GM06990 (cell line): ENCODE results near the gene LZTR1.

Experiments used
- DNase-seq: peaks from one replicate; pipeline ENCODE4 v3.0.0-alpha.2; 2011; ENCODE audit not compliant: insufficient read length; ENCODE audit errors: extremely low read depth
- H3K27me3 ChIP-seq: replicated peaks from 2 replicates; pipeline ENCODE4 v1.6.0; 2011; ENCODE audit warnings: low read length; ENCODE audit not compliant: control insufficient read depth, insufficient read depth
- H3K36me3 ChIP-seq: 2 replicates; pipeline ENCODE4 v1.5.1; 2011; ENCODE audit warnings: low read length; ENCODE audit not compliant: control insufficient read depth, insufficient read depth
- H3K4me3 ChIP-seq: replicated peaks from 2 replicates; pipeline ENCODE4 v1.5.1; 2011; ENCODE audit warnings: low read depth, mild to moderate bottlenecking, control low read depth, low read length
- TF ChIP-seq, protein P1 (sequence below): IDR thresholded peaks from 2 replicates; pipeline ENCODE4 v1.5.1; 2011; ENCODE audit warnings: low read length, control low read depth, mild to moderate bottlenecking, inconsistent platforms; ENCODE audit not compliant: insufficient read depth, poor library complexity, severe bottlenecking

The LZTR1 gene

DNA sequence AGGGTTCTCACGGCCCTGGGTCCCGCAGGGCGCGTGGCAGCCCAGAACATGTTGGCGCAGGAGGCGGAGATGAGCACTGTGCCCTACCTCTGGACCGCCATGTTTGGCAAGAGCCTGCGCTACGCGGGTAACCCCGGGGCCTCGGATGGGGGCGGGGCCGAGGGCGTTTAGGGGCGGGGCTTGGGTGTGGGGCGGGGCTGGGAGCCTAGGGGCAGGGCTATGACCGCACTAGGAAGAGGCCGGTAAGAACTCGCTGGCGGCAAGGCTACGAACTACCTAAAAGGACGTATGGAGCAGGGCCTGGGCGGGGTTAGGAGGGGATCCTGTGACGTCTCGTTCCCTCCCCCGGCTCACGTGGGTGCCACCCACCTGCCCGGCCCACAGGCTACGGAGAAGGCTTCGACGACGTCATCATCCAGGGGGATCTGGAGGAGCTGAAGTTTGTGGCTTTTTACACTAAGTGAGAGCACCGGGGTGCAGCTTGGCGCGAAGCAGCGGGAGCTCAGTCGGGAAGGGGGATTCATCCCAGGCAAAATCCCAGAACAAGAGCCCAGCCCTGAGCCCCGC is 2.8 kb upstream of the LZTR1 start:
- TF ChIP-seq, protein P1, sequence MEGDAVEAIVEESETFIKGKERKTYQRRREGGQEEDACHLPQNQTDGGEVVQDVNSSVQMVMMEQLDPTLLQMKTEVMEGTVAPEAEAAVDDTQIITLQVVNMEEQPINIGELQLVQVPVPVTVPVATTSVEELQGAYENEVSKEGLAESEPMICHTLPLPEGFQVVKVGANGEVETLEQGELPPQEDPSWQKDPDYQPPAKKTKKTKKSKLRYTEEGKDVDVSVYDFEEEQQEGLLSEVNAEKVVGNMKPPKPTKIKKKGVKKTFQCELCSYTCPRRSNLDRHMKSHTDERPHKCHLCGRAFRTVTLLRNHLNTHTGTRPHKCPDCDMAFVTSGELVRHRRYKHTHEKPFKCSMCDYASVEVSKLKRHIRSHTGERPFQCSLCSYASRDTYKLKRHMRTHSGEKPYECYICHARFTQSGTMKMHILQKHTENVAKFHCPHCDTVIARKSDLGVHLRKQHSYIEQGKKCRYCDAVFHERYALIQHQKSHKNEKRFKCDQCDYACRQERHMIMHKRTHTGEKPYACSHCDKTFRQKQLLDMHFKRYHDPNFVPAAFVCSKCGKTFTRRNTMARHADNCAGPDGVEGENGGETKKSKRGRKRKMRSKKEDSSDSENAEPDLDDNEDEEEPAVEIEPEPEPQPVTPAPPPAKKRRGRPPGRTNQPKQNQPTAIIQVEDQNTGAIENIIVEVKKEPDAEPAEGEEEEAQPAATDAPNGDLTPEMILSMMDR: no peak
- Histone ChIP-seq H3K4me3 (no peak overlapping the region), H3K36me3 (no peaks in the 10 kb centered on the region), H3K27me3 (no peaks in the 10 kb centered on the region)
- peak; percentile 78 for DNase-seq

DNA sequence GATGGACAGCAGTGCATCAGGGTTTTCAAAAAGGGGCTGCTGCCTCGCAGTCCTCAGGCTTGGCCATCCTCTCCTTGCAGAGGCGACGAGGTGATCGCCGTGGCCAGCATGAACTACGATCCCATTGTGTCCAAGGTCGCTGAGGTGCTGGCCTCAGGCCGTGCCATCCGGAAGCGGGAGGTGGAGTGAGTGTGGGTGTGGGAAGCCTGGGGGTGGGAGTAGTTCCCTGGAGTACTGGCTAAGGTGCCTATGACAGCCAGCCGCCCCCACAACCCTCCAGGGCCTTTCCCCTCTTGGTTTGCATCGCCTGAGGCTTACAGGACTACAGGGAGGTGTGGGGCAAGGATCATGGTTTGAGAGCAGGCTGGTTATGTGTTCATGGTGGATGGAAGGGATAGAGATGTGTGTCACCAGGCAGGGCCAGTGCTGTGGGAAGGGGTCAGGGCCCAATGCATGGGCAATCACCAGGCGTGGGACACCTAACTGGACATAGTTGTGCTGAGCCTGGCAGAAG is 2.1 kb upstream of the LZTR1 start:
- no peak overlapping the region for H3K4me3 ChIP-seq
- no peak for DNase-seq
- H3K27me3 ChIP-seq: no peaks in the 10 kb centered on the region
- TF ChIP-seq, protein P1: no peak
- H3K36me3 ChIP-seq: no peaks in the 10 kb centered on the region

DNA sequence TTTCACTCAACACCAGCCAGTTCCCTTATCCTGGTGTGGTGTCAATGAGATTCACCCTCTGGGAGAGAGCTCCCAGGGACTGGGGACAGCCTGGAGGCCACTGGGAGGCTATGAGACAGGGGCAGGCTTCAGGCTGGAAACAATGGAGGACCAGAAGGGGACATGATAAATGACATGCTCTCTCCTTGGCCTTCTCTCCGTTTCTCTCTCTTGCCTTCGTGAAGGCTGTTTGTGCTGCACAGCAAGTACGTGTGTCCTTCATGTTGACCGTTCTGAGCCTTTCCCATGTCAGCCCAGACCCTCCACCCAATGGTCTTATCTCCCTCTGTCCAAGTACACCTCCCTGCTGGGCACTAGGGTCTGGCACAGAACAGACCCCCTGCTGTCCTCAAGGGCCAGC is 1.6 kb upstream of the LZTR1 start:
- H3K27me3 ChIP-seq: no peaks in the 10 kb centered on the region
- TF ChIP-seq, protein P1: no peak
- H3K36me3 ChIP-seq: no peaks in the 10 kb centered on the region; the same call in 1 of the 2 replicates
- no peak overlapping the region for H3K4me3 ChIP-seq
- DNase-seq: no peak

DNA sequence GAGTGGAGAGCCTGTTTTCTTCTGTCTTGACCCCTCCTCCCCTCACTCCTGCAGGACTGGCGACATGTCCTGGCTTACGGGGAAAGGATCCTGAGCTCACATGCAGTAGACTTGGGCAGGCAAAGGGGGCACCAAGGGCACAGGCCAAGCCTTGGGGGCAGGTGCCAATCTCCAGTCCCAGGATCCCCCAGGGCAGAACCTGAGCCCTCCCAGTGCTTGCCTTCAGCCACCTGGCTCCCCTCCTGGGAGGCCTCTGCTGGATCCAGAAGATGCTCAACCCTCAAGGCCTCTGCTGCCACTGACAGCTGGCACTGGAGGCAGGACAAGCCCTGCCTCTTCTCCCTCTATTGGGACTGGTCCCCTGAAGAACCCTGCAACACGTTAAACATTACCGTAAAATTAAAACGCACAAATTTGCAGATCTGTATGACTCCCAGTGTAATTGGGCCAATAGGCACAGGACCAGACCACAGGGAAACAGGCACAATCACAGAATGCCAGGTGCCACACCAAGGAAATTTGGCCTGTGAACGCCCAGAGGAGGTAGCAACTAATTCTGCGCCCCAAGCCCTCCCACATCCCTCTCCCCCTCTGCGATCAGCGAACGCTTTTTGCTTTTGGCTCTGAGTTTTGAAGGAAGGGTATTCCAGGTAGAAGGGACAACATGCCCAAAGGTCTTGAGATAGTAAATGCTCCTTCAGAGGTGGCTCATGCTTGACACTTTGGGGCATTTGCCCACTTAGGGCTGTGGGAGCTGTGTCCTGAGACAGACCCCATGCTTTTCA is 967 bp upstream of the LZTR1 start:
- no peak for DNase-seq
- Histone ChIP-seq H3K27me3 (no peaks in the 10 kb centered on the region), H3K4me3 (peak overlapping the region; percentile 98), H3K36me3 (no peaks in the 10 kb centered on the region; the same call in 1 of the 2 replicates)
- TF ChIP-seq, protein P1: no peak

DNA sequence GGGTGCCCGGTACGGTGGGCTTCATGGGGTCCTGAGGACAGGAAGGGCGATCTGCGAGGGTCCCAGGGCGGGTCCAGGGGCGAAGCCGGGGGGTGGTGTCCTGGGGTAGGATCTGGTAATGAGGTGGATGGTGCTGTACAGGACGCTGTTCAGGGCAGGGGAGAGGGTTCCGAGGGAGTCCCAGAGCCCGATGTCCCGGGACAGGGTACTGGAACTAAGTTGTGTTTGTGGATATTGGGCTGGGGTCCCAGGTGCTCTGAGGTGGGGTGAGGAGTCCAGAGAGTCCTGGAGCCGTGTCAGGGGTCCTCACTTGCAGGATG is 426 bp downstream of the LZTR1 start:
- TF ChIP-seq, protein P1: no peak
- Histone ChIP-seq H3K4me3 (peak overlapping the region; percentile 98), H3K27me3 (no peaks in the 10 kb centered on the region), H3K36me3 (peaks cover 3% of the 10 kb centered on the region)
- DNase-seq: no peak
